Endothelial cell (in vitro differentiated cells): Measurements from ENCODE around the gene JDP2. TPM values are rescaled to one million over a fixed set of nuclear protein-coding genes. Genes with fewer than 3 reads are reported as not detected.

Experiments
- DNase-seq: peaks from one replicate; pipeline ENCODE4 v3.0.0; 2021; ENCODE audit warnings: low spot score
- H3K27ac Mint-ChIP-seq: one replicate; pipeline ENCODE4 v1.8.0; 2021; ENCODE audit warnings: mixed read lengths, inconsistent platforms; ENCODE audit not compliant: unreplicated experiment
- H3K27me3 Mint-ChIP-seq: one replicate; pipeline ENCODE4 v1.8.0; 2021; ENCODE audit warnings: mild to moderate bottlenecking, moderate library complexity, mixed read lengths, inconsistent platforms; ENCODE audit not compliant: unreplicated experiment
- H3K36me3 Mint-ChIP-seq: one replicate; pipeline ENCODE4 v1.8.0; 2021; ENCODE audit warnings: mild to moderate bottlenecking, low read depth, mixed read lengths, inconsistent platforms; ENCODE audit not compliant: unreplicated experiment
- H3K4me1 Mint-ChIP-seq: one replicate; pipeline ENCODE4 v1.8.0; 2021; ENCODE audit warnings: mild to moderate bottlenecking, mixed read lengths, inconsistent platforms; ENCODE audit not compliant: unreplicated experiment
- H3K4me3 Mint-ChIP-seq: one replicate; pipeline ENCODE4 v1.8.0; 2021; ENCODE audit warnings: mild to moderate bottlenecking, mixed read lengths, inconsistent platforms; ENCODE audit not compliant: unreplicated experiment
- H3K9me3 Mint-ChIP-seq: one replicate; pipeline ENCODE4 v1.8.0; 2021; ENCODE audit warnings: mixed read lengths, inconsistent platforms; ENCODE audit not compliant: unreplicated experiment
- total RNA-seq: library from RNA; stranded (reverse); fragmentation: NEBNext Ultra II Directional; extraction: Animal tissue kit (Norgen Biotek cat#: 25700); gene quantifications from one replicate; pipeline ENCODE4 v1.2.1, GENCODE V29; 2021; ENCODE audit not compliant: unreplicated experiment
- TF ChIP-seq, protein P1 (sequence below): fragments of 200-600 bp; sonication (generic); IDR thresholded peaks from one replicate; pipeline ENCODE4 v1.5.0; 2021; ENCODE audit warnings: antibody characterized with exemption; ENCODE audit not compliant: unreplicated experiment

JDP2 gene
- total RNA-seq, 1 donor from 2014 or later = 5.1 TPM

DNA sequence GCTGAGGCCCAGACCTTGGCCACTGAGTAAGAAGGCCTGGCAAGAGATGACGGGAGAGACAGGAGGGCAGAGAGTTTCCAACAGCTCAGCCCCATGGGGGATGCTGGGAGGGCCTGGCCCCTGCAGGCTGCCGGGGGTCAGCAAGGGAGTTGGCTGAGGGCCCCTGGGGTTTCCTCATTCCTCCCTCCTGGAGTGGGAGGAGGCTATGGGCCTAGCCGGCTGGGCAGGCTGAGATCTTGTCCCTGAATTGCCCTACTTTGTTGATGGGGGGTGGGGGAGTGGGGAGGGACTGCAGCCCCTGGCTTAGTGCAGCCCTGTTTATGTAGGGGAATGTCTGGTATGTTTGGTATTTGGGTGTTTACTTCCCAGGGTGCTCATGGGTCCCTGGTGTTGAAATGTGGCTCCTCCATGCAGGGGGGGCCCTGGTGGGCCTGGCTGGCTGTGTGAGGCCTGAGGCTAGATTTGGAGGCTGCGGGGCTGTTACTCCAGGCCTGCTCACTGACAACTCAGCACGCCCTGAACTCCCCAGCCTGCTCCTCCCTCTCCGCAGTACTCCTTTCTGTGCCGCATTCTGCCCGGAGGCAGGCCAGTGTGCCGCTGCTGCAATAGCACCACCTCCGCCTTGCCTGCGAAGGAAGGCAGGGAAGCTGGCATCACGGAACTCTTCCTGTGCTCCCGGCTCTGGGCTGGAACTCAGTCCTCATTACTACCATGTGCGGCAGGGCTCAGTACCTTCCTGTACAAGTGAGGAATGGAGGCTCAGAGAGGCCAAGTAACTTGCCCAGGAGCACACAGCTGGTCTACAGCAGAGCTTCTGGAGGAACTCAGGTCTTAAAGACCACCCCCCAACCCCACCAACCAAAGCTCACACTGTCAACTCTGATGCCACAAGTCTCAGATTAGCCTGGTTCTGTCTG lies 25.3 kb downstream of the JDP2 start:
- Mint-ChIP-seq H3K4me1 (peaks cover 18% of the 10 kb centered on the region), H3K9me3 (no peaks in the 10 kb centered on the region), H3K27ac (peak overlapping the region; percentile 72), H3K4me3 (no peak overlapping the region), H3K27me3 (peaks cover 9% of the 10 kb centered on the region), H3K36me3 (peaks cover 13% of the 10 kb centered on the region)
- TF ChIP-seq, protein P1, sequence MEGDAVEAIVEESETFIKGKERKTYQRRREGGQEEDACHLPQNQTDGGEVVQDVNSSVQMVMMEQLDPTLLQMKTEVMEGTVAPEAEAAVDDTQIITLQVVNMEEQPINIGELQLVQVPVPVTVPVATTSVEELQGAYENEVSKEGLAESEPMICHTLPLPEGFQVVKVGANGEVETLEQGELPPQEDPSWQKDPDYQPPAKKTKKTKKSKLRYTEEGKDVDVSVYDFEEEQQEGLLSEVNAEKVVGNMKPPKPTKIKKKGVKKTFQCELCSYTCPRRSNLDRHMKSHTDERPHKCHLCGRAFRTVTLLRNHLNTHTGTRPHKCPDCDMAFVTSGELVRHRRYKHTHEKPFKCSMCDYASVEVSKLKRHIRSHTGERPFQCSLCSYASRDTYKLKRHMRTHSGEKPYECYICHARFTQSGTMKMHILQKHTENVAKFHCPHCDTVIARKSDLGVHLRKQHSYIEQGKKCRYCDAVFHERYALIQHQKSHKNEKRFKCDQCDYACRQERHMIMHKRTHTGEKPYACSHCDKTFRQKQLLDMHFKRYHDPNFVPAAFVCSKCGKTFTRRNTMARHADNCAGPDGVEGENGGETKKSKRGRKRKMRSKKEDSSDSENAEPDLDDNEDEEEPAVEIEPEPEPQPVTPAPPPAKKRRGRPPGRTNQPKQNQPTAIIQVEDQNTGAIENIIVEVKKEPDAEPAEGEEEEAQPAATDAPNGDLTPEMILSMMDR = no peak
- DNase-seq = peak; percentile 30

DNA sequence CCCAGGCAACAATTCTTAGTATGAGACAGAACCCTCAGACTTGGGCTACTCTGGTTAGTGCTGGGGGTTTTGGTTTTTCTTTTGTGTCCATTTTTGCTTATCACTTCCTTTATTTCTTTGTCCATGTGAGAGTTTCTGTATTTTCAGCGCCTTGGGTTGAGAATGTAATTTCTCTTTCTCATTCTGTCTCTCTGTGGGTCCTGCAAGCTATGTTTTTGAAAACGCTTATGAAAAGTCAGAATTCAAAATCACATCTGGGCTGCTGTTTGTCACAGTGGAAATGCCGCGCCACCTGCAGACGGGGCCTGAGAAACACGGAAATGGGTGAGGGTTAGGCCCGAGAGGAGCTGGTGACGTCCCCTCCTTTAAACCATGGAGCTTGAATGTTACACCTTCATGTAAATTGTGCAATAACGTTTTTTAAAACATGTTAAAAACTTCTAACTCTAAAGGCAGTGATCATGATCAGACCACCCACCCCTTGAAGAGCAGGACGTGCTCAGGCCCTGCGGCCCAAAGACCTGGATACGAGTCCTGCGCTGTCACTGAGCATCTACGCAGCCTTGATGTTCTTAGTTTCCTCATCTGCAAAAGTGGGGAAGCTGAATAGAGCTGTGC lies 26.1 kb downstream of the JDP2 start:
- peaks cover 22% of the 10 kb centered on the region for H3K4me1 Mint-ChIP-seq
- H3K4me3 Mint-ChIP-seq = no peak overlapping the region
- H3K9me3 Mint-ChIP-seq = no peaks in the 10 kb centered on the region
- peaks cover 13% of the 10 kb centered on the region for H3K36me3 Mint-ChIP-seq
- H3K27ac Mint-ChIP-seq = no peak overlapping the region
- TF ChIP-seq, protein P1 = no peak
- no peak for DNase-seq
- H3K27me3 Mint-ChIP-seq = peaks cover 12% of the 10 kb centered on the region

DNA sequence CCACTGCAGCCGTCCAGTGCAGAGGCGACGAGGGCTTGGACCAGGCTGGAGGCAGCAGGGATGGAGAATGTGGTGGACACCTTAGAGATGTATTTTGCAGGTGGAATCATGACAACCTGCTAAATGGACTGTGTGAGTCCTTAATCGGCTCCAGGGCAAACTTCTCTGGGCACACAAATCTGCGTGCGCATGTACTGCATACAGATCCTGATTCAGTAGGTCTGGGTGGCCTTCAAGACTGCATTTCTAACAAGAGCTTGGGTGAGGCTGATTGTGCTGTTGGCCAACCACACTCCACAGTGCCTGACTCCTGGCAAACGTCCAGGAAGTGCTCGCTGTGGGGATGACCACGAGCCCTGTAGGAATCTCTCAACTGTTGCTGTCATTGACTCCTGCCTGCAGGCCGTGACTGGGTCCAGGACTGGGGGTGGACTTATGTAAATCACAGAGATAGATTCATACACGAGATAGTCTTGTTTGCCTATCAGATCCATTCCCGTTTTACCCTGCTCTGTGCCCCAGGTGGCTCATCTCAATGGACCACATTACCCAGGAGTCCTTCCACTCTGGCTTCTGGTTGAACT lies 27.2 kb downstream of the JDP2 start:
- no peak for DNase-seq
- Mint-ChIP-seq H3K4me1 (peaks cover 26% of the 10 kb centered on the region), H3K9me3 (no peaks in the 10 kb centered on the region), H3K36me3 (peaks cover 13% of the 10 kb centered on the region), H3K4me3 (no peak overlapping the region), H3K27ac (no peak overlapping the region), H3K27me3 (peaks cover 12% of the 10 kb centered on the region)
- TF ChIP-seq, protein P1 = no peak

DNA sequence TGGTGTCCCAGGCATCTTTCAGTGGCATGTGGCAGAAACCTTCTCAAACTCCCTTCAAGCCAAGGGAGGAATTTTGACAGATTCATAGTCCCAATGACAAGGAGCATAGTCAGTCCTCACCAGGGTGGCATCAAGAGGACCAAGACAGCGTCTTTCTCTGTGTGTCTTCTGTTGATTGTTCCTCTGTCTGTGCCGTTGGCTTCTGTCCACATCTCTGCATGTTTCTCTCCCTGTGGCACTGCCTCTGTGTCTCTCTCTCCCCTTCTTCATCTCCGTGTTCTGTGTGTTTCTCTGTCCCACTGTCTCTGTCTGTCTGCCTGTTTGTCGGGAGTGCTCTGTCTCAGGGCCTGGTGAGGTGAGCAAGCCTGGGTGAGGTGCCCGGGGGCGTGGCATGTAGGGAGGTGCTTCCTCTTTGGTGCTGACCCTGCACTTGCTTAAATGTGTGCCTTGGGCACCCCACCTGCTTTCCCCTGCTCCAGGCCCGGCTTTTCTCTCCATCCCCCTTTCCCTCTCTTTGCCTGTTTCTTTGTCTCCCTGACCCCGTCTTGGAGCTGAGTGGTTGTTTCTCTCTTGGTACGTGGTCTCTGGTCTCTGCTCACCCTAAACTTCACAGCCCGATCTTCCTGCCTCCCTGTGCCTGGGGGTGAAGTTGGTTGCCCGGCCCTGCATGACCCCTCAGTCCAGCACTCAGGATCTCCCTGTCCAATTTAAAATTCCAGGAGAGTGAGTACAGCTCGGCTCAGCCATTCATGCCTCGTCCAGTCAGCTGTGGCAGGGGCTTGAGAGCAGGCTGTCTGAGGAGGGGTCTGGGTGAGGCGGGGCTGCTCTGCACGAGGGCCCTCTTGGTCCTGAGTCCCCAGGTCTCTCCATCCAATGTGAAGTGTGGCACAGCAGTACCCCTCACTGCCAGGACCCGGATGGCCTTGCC lies 28.5 kb downstream of the JDP2 start:
- no peak overlapping the region for H3K27ac Mint-ChIP-seq
- no peak overlapping the region for H3K4me3 Mint-ChIP-seq
- H3K4me1 Mint-ChIP-seq = peaks cover 25% of the 10 kb centered on the region
- H3K9me3 Mint-ChIP-seq = no peaks in the 10 kb centered on the region
- no peak for DNase-seq
- H3K36me3 Mint-ChIP-seq = peaks cover 5% of the 10 kb centered on the region
- TF ChIP-seq, protein P1 = no peak
- peaks cover 9% of the 10 kb centered on the region for H3K27me3 Mint-ChIP-seq
